GM19240 (cell line): ENCODE data around the gene FHIP1B.

Source experiments
- DNase-seq: peaks from one replicate; pipeline ENCODE4 v3.0.0; 2011; ENCODE audit warnings: low spot score; ENCODE audit not compliant: insufficient read length

The FHIP1B gene

GRCh38 chr11:6201481-6201880, 33.0 kb downstream of the FHIP1B start:
- DNase-seq = no peak

- DNase-seq = no peak
Observed at GRCh38 chr11:6200975-6201374, 33.5 kb downstream of the FHIP1B start.

DNA sequence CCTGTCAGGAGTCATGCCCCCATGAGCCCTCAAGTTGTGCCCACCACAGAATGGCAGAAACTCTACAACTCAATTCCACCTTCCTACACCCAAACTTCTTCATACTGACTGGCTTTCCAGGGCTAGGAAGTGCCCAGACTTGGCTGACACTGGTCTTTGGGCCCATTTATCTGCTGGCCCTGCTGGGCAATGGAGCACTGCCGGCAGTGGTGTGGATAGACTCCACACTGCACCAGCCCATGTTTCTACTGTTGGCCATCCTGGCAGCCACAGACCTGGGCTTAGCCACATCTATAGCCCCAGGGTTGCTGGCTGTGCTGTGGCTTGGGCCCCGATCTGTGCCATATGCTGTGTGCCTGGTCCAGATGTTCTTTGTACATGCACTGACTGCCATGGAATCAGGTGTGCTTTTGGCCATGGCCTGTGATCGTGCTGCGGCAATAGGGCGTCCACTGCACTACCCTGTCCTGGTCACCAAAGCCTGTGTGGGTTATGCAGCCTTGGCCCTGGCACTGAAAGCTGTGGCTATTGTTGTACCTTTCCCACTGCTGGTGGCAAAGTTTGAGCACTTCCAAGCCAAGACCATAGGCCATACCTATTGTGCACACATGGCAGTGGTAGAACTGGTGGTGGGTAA, 35.1 kb downstream of the FHIP1B start, which contains the start of gene OR52W1:
OR52W1 (plus strand) TSS at position 51 of the 637 bp plus-strand sequence; CDS start at position 51, 0 bp downstream.
- no peak for DNase-seq

- DNase-seq = no peak
Observed at GRCh38 chr11:6197466-6198200, 36.8 kb downstream of the FHIP1B start.

- DNase-seq = no peak
Observed at GRCh38 chr11:6196396-6196795, 38.0 kb downstream of the FHIP1B start.

DNA sequence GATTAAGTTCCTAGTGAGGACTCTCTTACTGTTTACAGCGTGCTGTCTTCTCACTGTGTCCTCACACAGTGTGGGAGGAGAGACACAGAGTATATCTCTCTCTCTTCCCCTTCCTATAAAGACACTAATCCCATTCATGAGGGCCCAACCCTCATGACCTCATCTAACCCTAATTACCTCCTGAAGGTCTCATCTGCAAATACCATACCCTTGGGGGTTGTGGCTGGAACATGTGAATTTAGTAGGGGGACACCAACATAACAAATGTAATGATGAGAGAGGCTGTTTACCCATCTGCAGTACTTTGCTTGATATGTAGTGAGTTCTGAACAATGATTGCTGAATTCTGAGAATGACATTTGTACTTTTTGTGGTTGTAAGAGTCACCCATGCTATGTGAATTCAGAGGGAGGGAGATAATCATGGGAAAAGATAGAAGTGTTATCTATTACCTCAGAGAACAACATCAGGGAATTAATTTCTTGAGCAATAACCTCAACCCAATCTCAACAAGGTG, 40.3 kb downstream of the FHIP1B start:
- DNase-seq = no peak

DNA sequence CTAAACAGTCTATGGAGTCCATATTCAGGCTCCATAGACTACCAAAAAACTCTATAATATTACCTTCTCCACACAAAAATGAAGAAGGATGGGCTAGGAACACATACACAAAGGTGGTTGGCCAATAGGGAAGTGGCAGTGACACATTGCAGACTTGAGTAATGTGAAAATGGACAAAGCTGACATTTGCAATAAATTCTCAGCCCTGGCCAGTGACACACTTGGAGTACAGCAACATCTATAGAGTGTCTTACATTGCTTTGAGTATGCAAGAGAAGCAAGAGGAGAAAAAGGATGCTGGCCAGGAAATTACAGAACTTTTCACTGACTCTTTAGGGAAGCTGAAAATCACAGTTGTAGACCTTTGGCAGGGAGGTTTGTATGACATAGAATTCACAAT, 42.7 kb downstream of the FHIP1B start:
- DNase-seq = no peak

GRCh38 chr11:6175440-6175839, 59.0 kb downstream of the FHIP1B start:
- no peak for DNase-seq

GRCh38 chr11:6170226-6170625, 64.2 kb downstream of the FHIP1B start, which contains the start of gene OR52B2:
OR52B2 (minus strand) TSS chr11:6170326; CDS start chr11:6170326, 0 bp downstream.
- DNase-seq = no peak
